ENCODE data around the gene CARD11.

Gene CARD11

GRCh38 chr7:3034591-3035150 lies 9.0 kb downstream of the CARD11 start:
- Histone ChIP-seq H3K14ac (ENCODE audit: low read length) (no peak overlapping the region), H3K4me1 (ENCODE audit: control insufficient read depth in 1 of 2, insufficient read depth in 2 of 2, low read length in 2 of 2) (no peaks in the 10 kb centered on the region), H4K12ac (ENCODE audit: low read depth, low read length) (no peak overlapping the region), H2AFZ (ENCODE audit: insufficient read depth, low read length, poor library complexity) (no peak overlapping the region), H3K18ac (ENCODE audit: low read length) (no peak overlapping the region), H3K9ac (ENCODE audit: low read length) (no peak overlapping the region), H4K91ac (ENCODE audit: low read depth, low read length) (no peak overlapping the region), H3K79me1 (ENCODE audit: low read length) (no peaks in the 10 kb centered on the region), H4K8ac (ENCODE audit: low read depth, low read length) (no peak overlapping the region), H3K23ac (ENCODE audit: low read length) (no peak overlapping the region), H2BK120ac (ENCODE audit: insufficient read depth, low read length, poor library complexity) (no peak overlapping the region), H2BK5ac (ENCODE audit: low read depth, low read length, poor library complexity) (no peak overlapping the region), H3K4ac (ENCODE audit: low read depth, low read length) (no peak overlapping the region), H2BK12ac (ENCODE audit: low read length) (no peak overlapping the region), H3K79me2 (ENCODE audit: control insufficient read depth, insufficient read depth, low read length, poor library complexity) (no peaks in the 10 kb centered on the region), H3K4me2 (ENCODE audit: low read length) (no peak overlapping the region), H3K27ac (ENCODE audit: low read depth, low read length) (no peak overlapping the region), H3K9me3 (ENCODE audit: insufficient read depth, low read depth, low read length) (no peaks in the 10 kb centered on the region), H3K27me3 (ENCODE audit: insufficient read depth, low read length) (no peaks in the 10 kb centered on the region), H3K4me3 (ENCODE audit: low read depth, low read length) (no peak overlapping the region), H3K36me3 (ENCODE audit: control insufficient read depth in 1 of 2, insufficient read depth in 2 of 2, low read length in 2 of 2) (no peaks in the 10 kb centered on the region), H2AK5ac (ENCODE audit: low read length) (no peak overlapping the region)
- WGBS (ENCODE audit: extremely low coverage, insufficient coverage, insufficient read length) = no CpG with 5 or more reads among the region's 26 CpGs
- DNase-seq = no peak

GRCh38 chr7:3033581-3033980 lies 10.1 kb downstream of the CARD11 start:
- Histone ChIP-seq H3K79me1 (ENCODE audit: low read length) (no peaks in the 10 kb centered on the region), H3K14ac (ENCODE audit: low read length) (no peak overlapping the region), H3K4ac (ENCODE audit: low read depth, low read length) (no peak overlapping the region), H3K36me3 (ENCODE audit: control insufficient read depth in 1 of 2, insufficient read depth in 2 of 2, low read length in 2 of 2) (no peaks in the 10 kb centered on the region), H3K27me3 (ENCODE audit: insufficient read depth, low read length) (no peaks in the 10 kb centered on the region), H2AK5ac (ENCODE audit: low read length) (no peak overlapping the region), H3K4me2 (ENCODE audit: low read length) (no peak overlapping the region), H3K4me1 (ENCODE audit: control insufficient read depth in 1 of 2, insufficient read depth in 2 of 2, low read length in 2 of 2) (no peaks in the 10 kb centered on the region), H3K79me2 (ENCODE audit: control insufficient read depth, insufficient read depth, low read length, poor library complexity) (no peaks in the 10 kb centered on the region), H4K8ac (ENCODE audit: low read depth, low read length) (no peak overlapping the region), H3K9me3 (ENCODE audit: insufficient read depth, low read depth, low read length) (no peaks in the 10 kb centered on the region), H3K9ac (ENCODE audit: low read length) (no peak overlapping the region), H3K4me3 (ENCODE audit: low read depth, low read length) (no peak overlapping the region), H2BK5ac (ENCODE audit: low read depth, low read length, poor library complexity) (no peak overlapping the region), H4K91ac (ENCODE audit: low read depth, low read length) (no peak overlapping the region), H2AFZ (ENCODE audit: insufficient read depth, low read length, poor library complexity) (no peak overlapping the region), H3K23ac (ENCODE audit: low read length) (no peak overlapping the region), H3K27ac (ENCODE audit: low read depth, low read length) (no peak overlapping the region), H4K12ac (ENCODE audit: low read depth, low read length) (no peak overlapping the region), H2BK12ac (ENCODE audit: low read length) (no peak overlapping the region), H3K18ac (ENCODE audit: low read length) (no peak overlapping the region), H2BK120ac (ENCODE audit: insufficient read depth, low read length, poor library complexity) (no peak overlapping the region)
- DNase-seq = no peak
- WGBS (ENCODE audit: extremely low coverage, insufficient coverage, insufficient read length) = no CpG with 5 or more reads among the region's 12 CpGs

GRCh38 chr7:3033136-3033535 lies 10.5 kb downstream of the CARD11 start:
- Histone ChIP-seq H3K23ac (ENCODE audit: low read length) (no peak overlapping the region), H3K14ac (ENCODE audit: low read length) (no peak overlapping the region), H4K8ac (ENCODE audit: low read depth, low read length) (no peak overlapping the region), H2BK12ac (ENCODE audit: low read length) (no peak overlapping the region), H3K4me2 (ENCODE audit: low read length) (no peak overlapping the region), H3K9ac (ENCODE audit: low read length) (no peak overlapping the region), H3K4ac (ENCODE audit: low read depth, low read length) (no peak overlapping the region), H2BK120ac (ENCODE audit: insufficient read depth, low read length, poor library complexity) (no peak overlapping the region), H2AK5ac (ENCODE audit: low read length) (no peak overlapping the region), H3K27ac (ENCODE audit: low read depth, low read length) (no peak overlapping the region), H2BK5ac (ENCODE audit: low read depth, low read length, poor library complexity) (no peak overlapping the region), H3K36me3 (ENCODE audit: control insufficient read depth in 1 of 2, insufficient read depth in 2 of 2, low read length in 2 of 2) (no peaks in the 10 kb centered on the region), H2AFZ (ENCODE audit: insufficient read depth, low read length, poor library complexity) (no peak overlapping the region), H3K9me3 (ENCODE audit: insufficient read depth, low read depth, low read length) (no peaks in the 10 kb centered on the region), H3K27me3 (ENCODE audit: insufficient read depth, low read length) (no peaks in the 10 kb centered on the region), H4K91ac (ENCODE audit: low read depth, low read length) (no peak overlapping the region), H3K4me3 (ENCODE audit: low read depth, low read length) (no peak overlapping the region), H4K12ac (ENCODE audit: low read depth, low read length) (no peak overlapping the region), H3K18ac (ENCODE audit: low read length) (no peak overlapping the region), H3K79me1 (ENCODE audit: low read length) (no peaks in the 10 kb centered on the region), H3K79me2 (ENCODE audit: control insufficient read depth, insufficient read depth, low read length, poor library complexity) (no peaks in the 10 kb centered on the region), H3K4me1 (ENCODE audit: control insufficient read depth in 1 of 2, insufficient read depth in 2 of 2, low read length in 2 of 2) (peaks cover under 1 to 1% of the 10 kb centered on the region in 2 experiments)
- no peak for DNase-seq
- no CpG with 5 or more reads among the region's 7 CpGs for WGBS (ENCODE audit: extremely low coverage, insufficient coverage, insufficient read length)

- H2BK5ac ChIP-seq (ENCODE audit: low read depth, low read length, poor library complexity) = no peak overlapping the region
- no peak overlapping the region for H2AFZ ChIP-seq (ENCODE audit: insufficient read depth, low read length, poor library complexity)
- H3K4me1 ChIP-seq (ENCODE audit: control insufficient read depth in 1 of 2, insufficient read depth in 2 of 2, low read length in 2 of 2) = peaks cover 4 to 5% of the 10 kb centered on the region in 2 experiments
- DNase-seq = no peak
- no peak overlapping the region for H4K91ac ChIP-seq (ENCODE audit: low read depth, low read length)
- no CpG with 5 or more reads among the region's 4 CpGs for WGBS (ENCODE audit: extremely low coverage, insufficient coverage, insufficient read length)
- no peak overlapping the region for H3K4me2 ChIP-seq (ENCODE audit: low read length)
- no peak overlapping the region for H2AK5ac ChIP-seq (ENCODE audit: low read length)
- H3K79me1 ChIP-seq (ENCODE audit: low read length) = no peaks in the 10 kb centered on the region
- no peak overlapping the region for H3K18ac ChIP-seq (ENCODE audit: low read length)
- no peak overlapping the region for H3K23ac ChIP-seq (ENCODE audit: low read length)
- H3K9ac ChIP-seq (ENCODE audit: low read length) = no peak overlapping the region
- H4K12ac ChIP-seq (ENCODE audit: low read depth, low read length) = no peak overlapping the region
- no peak overlapping the region for H3K14ac ChIP-seq (ENCODE audit: low read length)
- no peak overlapping the region for H4K8ac ChIP-seq (ENCODE audit: low read depth, low read length)
- no peaks in the 10 kb centered on the region for H3K79me2 ChIP-seq (ENCODE audit: control insufficient read depth, insufficient read depth, low read length, poor library complexity)
- H3K36me3 ChIP-seq (ENCODE audit: control insufficient read depth in 1 of 2, insufficient read depth in 2 of 2, low read length in 2 of 2) = no peaks in the 10 kb centered on the region
- no peak overlapping the region for H2BK12ac ChIP-seq (ENCODE audit: low read length)
- H3K27ac ChIP-seq (ENCODE audit: low read depth, low read length) = no peak overlapping the region
- no peaks in the 10 kb centered on the region for H3K27me3 ChIP-seq (ENCODE audit: insufficient read depth, low read length)
- no peak overlapping the region for H3K4ac ChIP-seq (ENCODE audit: low read depth, low read length)
- H3K4me3 ChIP-seq (ENCODE audit: low read depth, low read length) = no peak overlapping the region
- H2BK120ac ChIP-seq (ENCODE audit: insufficient read depth, low read length, poor library complexity) = no peak overlapping the region
- H3K9me3 ChIP-seq (ENCODE audit: insufficient read depth, low read depth, low read length) = no peaks in the 10 kb centered on the region
Observed at GRCh38 chr7:3032256-3032655, 11.4 kb downstream of the CARD11 start.

All from trophoblast cell (in vitro differentiated cells and primary cell).